DMS 273 (cell line): ENCODE data around the gene TWF1.
"Not testable (repeated sequence)": the region's sequence is repeated elsewhere in the genome, so short reads cannot be mapped to it uniquely, and the experiment has no call there.

ENCODE experiments used
- DNase-seq: peaks from one replicate; lab custom pipeline; 2025; ENCODE audit not compliant: unreplicated experiment; lab: John Stamatoyannopoulos, UW

The TWF1 gene

GRCh38 chr12:43805149-43805859 is 813 bp downstream of the TWF1 start:
- peak; percentile 48 for DNase-seq

- no peak for DNase-seq
Observed at GRCh38 chr12:43797561-43798217, 8.4 kb downstream of the TWF1 start.

DNA sequence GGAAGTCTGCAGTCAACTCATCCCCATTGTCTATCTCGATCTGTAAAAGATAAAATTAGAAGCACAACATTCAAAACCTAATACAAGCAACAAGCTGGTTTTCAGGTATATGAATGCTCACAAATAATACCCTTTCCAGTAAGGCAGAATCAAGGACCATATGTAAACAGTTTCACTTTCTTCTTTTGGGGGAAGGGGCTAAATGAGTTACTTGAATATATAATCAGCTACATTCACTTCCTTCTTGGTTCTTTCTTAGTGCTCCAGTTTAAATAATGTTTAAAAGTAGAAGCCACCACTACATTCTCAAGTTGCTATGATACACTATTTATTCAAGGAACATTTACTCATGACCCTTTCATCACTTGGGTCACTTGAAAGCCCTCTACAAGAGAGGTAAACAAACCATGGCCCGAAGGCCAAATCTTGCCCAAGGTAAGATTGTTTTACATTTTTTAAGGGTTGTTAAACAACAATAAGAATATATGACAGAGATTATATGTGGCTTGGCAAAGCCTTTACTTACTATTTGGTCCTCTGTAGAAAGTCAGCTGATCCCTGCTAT is 10.3 kb downstream of the TWF1 start:
- DNase-seq = no peak

DNA sequence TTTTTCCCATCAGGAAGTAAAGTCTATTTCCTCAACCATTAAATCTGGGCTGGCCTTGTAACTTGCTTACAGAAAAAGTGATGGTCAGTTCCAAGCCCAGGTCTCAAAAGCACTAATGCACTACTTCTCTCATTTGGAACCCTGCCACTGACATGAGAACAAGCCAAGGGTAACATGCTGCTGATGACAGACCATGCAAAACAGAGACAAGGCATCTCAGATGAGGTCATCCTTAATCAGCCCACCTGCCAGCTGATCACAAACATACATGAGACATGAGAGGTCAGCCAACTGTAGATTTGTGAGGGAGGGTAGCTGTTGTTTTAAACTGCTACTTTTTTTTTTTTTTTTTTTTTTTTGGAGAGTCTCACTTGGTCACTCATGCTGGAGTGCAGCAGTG is 16.2 kb downstream of the TWF1 start:
- DNase-seq = peak; percentile 58

DNA sequence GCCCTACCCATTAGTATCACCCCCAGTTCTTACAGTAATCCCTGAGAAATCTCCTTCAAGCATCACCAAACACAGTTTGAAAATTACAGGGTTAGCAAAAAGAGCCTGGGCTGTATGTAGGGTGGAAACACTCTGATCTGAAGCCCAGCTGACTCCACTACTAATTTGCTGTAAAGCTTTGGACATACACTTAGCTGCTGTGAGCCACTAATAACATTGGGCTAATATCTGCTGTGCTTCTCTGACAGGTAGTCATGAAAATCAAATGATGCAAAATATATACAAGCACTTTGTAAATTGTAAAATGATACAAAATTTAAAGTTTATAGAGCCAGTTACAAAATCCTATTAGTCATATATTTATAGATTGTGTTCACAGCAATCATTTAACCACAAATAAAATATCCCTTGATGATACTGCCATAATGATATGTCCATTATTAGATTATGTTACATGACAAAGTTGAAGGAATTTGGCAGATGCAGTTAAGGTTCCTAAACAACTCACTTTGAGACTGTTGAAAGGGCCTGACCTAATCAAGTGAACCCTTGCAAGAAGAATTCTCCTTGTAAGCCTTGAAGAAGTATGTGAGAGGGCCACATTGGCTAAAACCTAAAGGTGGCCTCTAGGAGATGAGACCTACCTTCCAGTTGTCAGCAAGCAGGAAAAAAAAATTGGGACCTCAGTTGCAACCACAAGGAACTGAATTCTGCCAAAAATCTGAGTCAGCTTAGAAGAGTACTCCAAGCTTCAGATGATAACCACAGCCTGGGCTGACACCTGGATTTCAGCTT is 19.0 kb downstream of the TWF1 start:
- no peak for DNase-seq

GRCh38 chr12:43776498-43776897 is 29.6 kb downstream of the TWF1 start:
- peak; percentile 41 for DNase-seq

DNA sequence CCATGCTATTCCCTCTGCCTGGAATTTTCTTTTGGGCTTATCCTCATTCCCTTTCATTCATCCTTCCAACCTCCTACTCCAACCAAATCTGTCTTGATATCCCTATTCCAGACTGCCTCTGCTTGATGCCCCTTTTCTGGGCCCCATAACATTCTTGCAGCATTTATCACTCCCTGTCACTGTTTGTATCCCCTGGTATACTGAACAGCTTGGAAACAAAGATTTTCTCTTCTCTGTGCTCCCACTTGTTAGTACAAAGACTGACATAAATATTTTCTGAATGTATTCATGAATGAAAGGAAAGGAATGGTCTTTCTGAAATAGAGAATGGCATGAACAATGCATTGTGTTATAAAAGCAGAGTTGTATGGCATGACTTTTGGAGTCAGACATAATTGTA is 39.8 kb downstream of the TWF1 start:
- no peak for DNase-seq

GRCh38 chr12:43764528-43764927 is 41.6 kb downstream of the TWF1 start:
- DNase-seq = no peak

DNA sequence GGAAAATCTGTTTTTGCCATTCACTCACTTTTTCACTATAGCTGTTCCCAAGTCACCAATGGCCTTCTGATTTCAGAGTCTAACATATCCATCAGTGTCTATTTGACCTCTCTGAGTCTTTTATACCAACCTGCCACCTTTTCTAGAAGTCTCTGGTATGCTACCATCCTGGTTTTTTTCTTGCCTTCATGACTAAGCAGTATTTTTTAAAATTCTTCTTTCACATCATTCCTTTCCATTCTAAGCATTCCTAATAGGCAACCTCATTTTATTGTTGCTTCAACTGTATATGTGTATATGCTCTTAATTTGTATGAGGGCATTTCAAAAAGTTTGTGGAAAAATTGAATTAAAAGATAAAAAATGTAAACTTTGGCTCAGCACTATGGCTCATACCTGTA is 42.3 kb downstream of the TWF1 start:
- no peak for DNase-seq

DNA sequence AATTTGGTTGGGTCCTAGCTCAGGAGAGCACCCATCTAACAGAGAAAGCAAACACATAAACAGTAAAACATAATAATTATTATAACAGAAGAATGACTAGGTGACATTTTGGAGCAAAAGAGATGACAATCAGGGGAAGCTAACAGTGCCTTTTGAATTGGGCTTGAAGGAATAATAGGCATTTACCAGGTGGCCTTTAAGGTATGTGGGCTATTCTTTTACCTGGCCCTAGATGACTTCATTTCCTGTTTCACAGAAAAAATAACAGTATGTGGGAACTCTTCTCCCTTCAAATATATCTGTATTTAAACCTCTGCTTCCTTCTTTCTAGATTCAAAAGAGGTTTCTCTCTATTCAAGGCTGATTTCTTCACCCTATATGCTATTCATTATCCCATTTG is 43.5 kb downstream of the TWF1 start:
- no peak for DNase-seq

DNA sequence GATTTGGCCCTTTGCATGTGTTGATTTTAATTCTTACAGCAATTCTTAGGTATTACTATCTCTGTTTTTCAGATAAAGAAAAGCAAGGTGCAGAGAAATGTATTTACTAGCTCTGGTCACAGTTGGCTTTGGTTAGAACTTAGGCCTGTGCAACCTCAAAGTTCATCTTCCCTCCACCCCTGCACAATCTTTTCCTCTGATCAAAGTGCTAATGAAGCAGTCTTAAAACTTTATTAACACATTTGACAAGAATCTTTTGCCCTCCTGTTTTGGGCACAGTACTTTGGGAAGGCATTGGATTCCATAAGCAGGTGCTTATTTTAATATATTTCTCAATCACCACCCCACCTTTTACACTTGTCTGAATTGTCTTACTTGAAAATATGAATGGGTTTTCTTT is 44.6 kb downstream of the TWF1 start:
- no peak for DNase-seq

- no peak for DNase-seq
Observed at GRCh38 chr12:43760396-43760795, 45.7 kb downstream of the TWF1 start.

DNA sequence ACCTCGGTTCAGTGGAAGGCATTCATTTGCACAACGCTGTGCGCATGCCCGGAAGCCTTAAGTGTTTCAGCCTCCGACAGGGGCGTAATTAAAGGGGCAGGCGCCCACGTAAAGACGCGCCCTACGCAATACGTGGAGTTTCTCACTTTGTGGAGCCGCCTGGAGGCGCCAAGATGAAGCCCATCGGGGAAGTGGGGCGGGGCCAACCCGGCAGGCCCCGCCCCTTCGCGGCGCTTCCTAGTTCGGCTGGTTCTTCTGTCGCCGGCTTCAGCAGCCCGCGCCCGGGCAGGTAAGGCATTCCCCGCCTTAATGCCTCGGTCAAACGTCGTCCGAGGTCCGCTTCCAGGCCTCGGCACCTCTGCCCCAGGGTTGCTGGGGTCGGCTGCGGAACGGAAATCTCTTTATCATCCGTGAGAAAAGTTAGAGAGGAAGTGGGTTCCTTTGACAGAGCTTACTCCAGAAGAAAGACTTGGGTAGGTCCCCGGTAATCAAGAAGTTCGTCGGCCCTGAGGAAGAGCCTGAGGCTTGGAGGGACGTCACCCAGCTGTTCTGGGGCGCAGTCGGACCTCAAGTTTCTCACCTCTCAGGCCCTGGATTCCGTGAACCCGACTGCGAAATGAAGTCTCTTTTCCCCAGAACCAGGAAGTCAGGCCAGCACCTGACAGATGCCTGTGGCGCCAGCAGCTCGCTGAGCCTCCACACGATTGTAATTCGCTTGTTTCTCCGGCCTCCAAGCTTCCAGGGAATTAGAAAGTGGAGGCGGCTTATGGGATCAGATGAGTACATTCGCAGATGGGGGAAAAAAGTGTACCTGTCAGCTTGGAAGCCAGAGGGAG is 47.2 kb downstream of the TWF1 start, which contains the start of the genes IRAK4 and PUS7L:
IRAK4 (plus strand) TSS at position 224 of the 836 bp plus-strand sequence. CDS start 9,161 bp downstream, outside the sequence.
PUS7L (minus strand) TSS at position 63 of the 836 bp plus-strand sequence. CDS start 3,545 bp downstream, outside the sequence.
- peak; percentile 98 for DNase-seq

- peak; percentile 48 for DNase-seq
Observed at GRCh38 chr12:43758247-43758727, 47.8 kb downstream of the TWF1 start.

DNA sequence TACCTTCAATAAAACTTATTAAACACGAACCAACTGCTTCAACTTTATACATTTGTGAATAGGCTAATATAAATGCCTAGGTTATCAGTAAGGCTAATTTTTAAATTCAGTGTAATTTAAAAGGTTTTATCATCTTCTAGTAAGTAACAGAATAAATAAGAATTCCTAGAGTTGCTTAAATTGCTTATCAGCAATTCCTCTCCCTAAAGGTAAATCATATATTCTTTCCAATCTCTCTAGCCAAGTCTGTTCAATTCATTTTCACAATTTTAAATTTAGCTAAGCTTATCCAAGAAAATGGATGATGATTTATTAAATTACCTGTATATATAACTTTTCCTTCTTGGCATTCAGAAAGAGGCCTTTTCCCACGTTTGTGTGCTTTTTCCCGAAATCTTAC is 52.1 kb downstream of the TWF1 start:
- no peak for DNase-seq

GRCh38 chr12:43751360-43751759 is 54.8 kb downstream of the TWF1 start:
- DNase-seq = not testable (repeated sequence)

- no peak for DNase-seq
Observed at GRCh38 chr12:43750814-43751213, 55.3 kb downstream of the TWF1 start.

- peak; percentile 1 for DNase-seq
Observed at GRCh38 chr12:43749016-43749415, 57.1 kb downstream of the TWF1 start.

DNA sequence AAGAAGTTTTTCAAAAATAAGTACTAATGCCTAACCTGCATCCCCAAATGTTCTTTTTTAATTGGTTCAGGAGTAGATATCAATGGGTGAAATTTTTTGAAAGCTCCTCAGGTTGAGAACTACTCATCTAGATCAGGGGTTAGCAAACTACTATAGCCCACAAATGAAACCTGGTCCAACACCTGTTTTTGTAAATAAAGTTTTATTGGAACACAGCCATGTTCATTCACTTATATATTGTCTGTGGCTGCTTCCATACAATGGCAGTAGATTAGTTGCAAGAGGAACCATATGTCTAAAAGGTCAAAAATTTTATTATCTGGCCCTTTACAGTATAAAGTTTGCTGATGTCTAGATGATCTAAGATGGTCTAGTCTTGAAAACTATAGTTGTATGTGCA is 61.3 kb downstream of the TWF1 start:
- no peak for DNase-seq
